Measurements from ENCODE around the gene FCGBP. TPM values are rescaled to one million over a fixed set of nuclear protein-coding genes. Genes with fewer than 3 reads are reported as not detected.

FCGBP gene
- total and polyA plus RNA-seq, 11 donors, result 0.76 to 44.4 (median 3.8) TPM

DNA sequence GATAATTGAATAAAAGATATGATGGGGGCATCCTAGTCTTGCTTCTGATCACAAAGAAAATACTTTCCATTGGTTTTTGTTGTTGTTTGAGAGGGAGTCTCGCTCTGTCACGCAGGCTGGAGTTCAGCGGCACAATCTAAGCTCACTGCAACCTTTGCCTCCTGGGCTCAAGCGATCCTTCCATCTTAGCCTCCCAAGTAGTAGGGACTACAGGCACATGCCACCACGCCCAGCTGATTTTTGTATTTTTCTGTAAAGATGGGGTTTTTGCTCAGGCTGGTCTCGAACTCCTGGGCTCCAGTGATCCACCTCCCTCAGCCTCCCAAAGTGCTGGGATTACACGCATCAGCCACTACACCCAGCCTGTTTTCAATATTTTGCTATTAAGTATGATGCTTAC, 19.5 kb upstream of the FCGBP start:
- Histone ChIP-seq H3K27me3 (peaks cover 0 to 39% (median 0%) of the 10 kb centered on the region in 9 donors), H3K4me1 (peaks cover 0 to 17% (median 0%) of the 10 kb centered on the region in 12 donors), H3K4me3 (no peak overlapping the region), H3K36me3 (no peaks in the 10 kb centered on the region), H3K9me3 (no peaks in the 10 kb centered on the region), H3K27ac (peak overlapping the region in 1 of 12 donors; percentile 20)
- TF ChIP-seq, protein P1, sequence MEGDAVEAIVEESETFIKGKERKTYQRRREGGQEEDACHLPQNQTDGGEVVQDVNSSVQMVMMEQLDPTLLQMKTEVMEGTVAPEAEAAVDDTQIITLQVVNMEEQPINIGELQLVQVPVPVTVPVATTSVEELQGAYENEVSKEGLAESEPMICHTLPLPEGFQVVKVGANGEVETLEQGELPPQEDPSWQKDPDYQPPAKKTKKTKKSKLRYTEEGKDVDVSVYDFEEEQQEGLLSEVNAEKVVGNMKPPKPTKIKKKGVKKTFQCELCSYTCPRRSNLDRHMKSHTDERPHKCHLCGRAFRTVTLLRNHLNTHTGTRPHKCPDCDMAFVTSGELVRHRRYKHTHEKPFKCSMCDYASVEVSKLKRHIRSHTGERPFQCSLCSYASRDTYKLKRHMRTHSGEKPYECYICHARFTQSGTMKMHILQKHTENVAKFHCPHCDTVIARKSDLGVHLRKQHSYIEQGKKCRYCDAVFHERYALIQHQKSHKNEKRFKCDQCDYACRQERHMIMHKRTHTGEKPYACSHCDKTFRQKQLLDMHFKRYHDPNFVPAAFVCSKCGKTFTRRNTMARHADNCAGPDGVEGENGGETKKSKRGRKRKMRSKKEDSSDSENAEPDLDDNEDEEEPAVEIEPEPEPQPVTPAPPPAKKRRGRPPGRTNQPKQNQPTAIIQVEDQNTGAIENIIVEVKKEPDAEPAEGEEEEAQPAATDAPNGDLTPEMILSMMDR (IDR thresholded peaks at IDR 0.05), result no peak
- ATAC-seq (no peak), DNase-seq (no peak)
- intact Hi-C loops (cut with DNase I), result no loop called here
- WGBS, 4 donors, result 90 to 92% (median 91%) methylated on average over 7 of the region's 7 CpGs

GRCh38 chr19:39951686-39952085, 17.3 kb upstream of the FCGBP start:
- Histone ChIP-seq H3K27ac (no peak overlapping the region), H3K27me3 (peaks cover 0 to 47% (median 0%) of the 10 kb centered on the region in 9 donors), H3K9me3 (no peaks in the 10 kb centered on the region), H3K4me3 (no peak overlapping the region), H3K4me1 (peaks cover 0 to 17% (median 0%) of the 10 kb centered on the region in 12 donors), H3K36me3 (no peaks in the 10 kb centered on the region)
- TF ChIP-seq, protein P1 (IDR thresholded peaks at IDR 0.05), result no peak
- TF ChIP-seq POLR2A (IDR thresholded peaks at IDR 0.05), result no peak
- DNase-seq (no peak), ATAC-seq (no peak)
- WGBS, 4 donors, result 57 to 68% (median 64%) methylated on average over 3 of the region's 3 CpGs
- intact Hi-C loops (cut with DNase I), result no loop called here

DNA sequence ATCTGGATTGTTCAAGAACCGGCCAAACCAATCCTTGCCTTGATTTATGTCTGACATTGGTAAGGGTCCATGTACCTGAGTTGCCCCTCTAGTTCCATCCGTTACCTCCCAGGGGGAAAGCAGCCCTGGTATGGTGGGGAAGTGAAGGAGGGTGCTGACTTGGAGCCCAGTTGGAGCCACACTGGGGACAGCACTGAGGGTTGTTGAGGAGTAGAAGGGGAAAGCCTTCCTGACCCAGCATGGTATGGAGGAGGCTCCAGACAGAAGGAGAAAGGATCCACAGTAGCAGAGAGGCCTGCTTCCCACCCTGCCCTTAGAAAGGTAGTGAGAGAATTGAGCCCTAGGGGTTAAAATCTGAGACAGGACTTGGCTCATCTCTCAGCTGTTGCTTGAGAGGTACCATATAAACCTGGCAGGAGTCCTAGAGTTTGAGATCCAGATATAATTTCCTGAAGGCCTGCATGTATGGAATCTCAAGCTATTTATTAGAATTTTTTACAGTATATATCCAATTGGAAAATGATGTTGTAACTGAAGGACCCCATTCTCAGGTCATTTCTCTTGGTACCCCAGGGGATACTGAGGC, 16.7 kb upstream of the FCGBP start:
- ATAC-seq, result no peak
- TF ChIP-seq, protein P1 (IDR thresholded peaks at IDR 0.05), result no peak
- no peak for TF ChIP-seq POLR2A (IDR thresholded peaks at IDR 0.05)

DNA sequence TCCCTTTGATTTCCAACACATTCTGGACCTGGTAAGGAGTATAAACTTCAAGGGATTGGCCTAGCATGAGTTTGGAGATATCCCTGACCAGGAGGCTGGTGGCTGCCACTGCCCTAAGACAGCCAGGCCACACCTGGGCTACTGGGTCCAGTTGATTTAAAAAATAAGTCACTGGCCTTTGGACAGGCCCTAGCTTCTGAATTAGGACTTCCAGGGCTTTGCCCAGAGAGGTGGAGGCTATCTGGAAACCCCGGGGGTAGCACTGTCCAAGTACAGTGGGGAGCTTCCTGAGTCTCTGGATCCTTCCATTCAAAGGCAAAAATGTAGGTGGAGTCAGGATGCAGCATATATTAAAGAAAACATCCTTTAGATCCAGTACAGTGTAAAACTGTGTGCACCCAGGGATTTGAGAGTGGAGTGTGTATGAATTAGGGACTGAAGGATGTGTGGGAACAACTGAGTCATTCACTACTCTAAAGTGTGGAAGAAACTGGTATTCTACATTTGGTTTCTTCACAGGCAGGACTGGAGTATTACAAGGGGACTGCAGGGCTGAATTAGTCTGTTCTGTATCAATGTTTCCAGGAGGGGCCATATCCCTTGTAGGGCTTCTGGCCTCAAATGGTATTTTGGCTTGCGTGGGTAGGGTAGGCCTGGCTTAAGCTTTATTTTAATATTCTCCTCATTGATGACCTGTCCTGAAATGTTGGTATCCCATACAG, 14.8 kb upstream of the FCGBP start:
- intact Hi-C loops (cut with DNase I), result no loop called here
- Histone ChIP-seq H3K27me3 (peaks cover 0 to 44% (median 0%) of the 10 kb centered on the region in 9 donors), H3K27ac (no peak overlapping the region), H3K36me3 (no peaks in the 10 kb centered on the region), H3K4me1 (peaks cover 0 to 30% (median 0%) of the 10 kb centered on the region in 12 donors), H3K4me3 (no peak overlapping the region), H3K9me3 (no peaks in the 10 kb centered on the region)
- no peak for TF ChIP-seq POLR2A (IDR thresholded peaks at IDR 0.05)
- TF ChIP-seq, protein P1 (IDR thresholded peaks at IDR 0.05), result no peak
- WGBS, 4 donors, result 75 to 80% (median 76%) methylated on average over 2 of the region's 2 CpGs
- no peak for ATAC-seq
- no peak for DNase-seq

More for the DNA sequence above, 16.7 kb upstream of the FCGBP start:
- Histone ChIP-seq H3K9me3 (no peaks in the 10 kb centered on the region), H3K27me3 (peaks cover 0 to 47% (median 0%) of the 10 kb centered on the region in 9 donors), H3K36me3 (no peaks in the 10 kb centered on the region), H3K4me3 (no peak overlapping the region), H3K27ac (no peak overlapping the region), H3K4me1 (peaks cover 0 to 17% (median 0%) of the 10 kb centered on the region in 12 donors)
- 87 to 98% (median 93%) methylated on average over 2 of the region's 2 CpGs for WGBS, 4 donors
- DNase-seq, result no peak
- intact Hi-C loops (cut with DNase I), result no loop called here

All from heart left ventricle (tissue), 16 donors.